ENCODE results near the gene SOX1.

Gene SOX1

DNA sequence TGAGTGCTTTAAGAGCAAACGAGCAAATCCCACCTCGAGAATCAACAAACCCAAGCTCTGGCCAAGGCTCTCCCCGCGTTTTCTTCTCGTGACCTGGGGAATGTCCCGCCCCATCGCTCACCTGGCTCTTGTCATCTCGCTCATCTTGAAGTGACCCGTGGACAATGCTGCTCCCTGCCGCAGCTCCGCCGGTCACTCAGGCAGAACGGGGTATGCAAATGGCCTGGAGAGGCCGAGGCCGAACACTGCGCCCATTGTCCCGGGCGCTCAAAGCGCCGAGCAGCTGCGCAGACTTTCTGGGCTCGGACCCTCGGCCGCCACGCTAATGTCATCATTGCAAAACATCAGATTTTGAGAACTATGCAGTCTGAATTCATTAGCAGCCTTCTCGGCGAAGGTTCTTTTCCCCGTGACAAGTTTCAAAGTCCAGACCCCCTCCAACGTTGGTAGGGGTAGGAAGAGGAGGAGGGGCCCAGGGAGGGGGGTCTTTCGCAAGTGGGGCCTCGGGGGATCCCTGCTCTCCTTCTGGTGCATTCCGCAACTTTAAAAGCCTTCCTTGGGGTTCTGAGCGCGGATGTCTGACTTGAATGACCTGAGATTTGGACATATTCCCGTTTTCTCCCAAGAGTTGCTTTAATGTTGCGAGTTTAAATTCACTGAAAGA, 39.7 kb downstream of the SOX1 start:
- no peak for DNase-seq (ENCODE audit: low spot score)

DNA sequence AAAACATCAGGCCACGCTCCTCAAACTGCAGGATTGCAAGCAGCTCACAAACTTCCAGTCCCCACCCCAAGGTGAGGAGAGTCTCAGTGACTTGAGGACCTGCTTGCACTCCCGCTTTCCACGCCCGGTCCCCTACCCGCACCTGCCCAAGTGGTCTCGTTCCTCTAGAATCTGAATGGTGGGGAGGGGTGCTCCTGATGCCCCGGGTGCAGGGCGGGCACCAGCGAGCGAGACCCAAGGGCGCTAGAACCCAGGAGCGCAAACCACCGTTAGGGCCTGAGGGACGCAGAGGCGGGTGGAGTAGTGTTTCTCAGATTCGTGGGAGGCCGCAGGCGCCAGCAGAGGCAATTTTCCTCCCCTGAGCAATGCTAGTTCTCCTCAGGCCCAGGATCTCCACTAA, 40.3 kb downstream of the SOX1 start:
- DNase-seq (ENCODE audit: low spot score) = no peak

DNA sequence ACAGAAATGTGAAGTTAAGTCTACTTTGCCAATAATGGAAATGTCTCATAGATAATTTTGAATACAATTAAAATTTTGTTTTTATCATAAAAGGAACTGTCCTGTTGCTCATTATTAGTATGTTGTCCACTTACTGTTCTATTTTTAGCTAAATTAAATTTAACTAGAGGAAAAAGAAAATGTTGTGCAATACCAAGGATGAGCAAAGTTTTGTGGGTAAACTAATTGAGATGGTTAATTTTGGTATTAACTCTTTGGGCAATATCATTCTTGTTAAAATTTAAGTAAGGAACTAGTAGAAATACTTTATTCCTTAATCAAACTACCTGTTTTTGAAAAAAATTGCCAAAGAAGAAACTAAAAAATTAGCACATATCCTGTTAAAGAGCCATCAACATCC, 43.5 kb downstream of the SOX1 start:
- no peak for DNase-seq (ENCODE audit: low spot score)

DNA sequence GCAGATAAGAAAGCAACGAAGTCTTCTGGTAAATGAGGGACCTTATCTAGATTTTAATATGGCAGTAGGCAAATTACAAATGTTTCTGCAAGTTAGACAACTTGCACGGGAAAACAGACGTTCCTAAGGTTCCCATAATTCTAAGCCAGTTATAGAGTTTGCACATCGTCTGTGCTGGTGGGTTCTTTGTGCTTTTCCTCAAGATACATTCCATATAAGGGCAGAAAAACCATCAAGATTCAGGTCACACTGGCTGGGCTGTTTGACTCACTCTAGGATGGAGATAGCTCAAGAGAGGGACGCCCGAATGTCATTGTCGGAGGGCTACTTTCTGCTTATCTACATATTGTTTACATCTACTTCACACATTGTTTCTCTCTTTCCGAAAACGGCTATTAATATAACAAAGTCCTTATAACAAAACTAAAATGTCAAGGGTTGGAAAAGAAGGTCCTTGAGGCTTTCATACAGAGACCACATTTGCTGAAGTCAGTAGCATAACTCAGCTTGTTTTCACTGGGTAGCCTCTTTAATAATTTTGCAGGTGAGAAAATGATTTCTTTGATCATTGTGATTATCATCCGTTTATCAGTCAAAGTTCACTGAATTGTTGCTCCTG, 44.4 kb downstream of the SOX1 start:
- no peak for DNase-seq (ENCODE audit: low spot score)

DNA sequence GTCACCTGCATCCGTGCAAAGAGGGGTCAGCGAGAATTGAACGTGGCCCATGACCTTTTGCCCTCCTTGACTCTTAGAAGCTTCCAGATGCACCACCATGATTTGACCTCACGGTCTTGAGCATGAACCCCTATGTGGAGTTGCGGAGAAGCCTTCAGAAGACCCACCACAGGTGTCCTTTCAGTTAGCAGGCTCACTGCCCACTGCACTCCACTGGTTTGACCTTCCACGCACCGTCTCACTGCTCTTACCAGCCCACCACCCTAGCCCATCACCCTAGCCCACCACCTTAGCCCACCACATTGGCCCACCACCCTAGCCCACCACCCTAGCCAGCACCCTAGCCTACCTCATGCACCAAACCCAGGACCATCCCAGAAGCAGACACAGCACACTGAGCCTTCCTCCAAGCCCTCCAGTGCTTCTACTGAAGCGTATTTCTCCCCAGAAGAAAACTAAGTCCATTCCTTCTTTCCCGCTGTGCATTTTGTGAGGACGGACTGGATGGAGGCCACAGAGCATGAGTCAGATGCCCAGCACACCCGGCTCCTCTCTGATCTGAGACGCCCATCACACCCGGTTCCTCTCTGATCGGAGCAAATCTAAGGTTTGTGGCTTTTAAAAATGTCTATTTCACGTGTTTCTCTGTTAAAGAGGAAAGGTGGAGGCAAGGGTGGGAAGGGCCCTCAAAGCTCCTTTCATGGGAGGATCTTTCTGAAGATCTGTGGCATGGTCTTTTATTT, 45.8 kb downstream of the SOX1 start:
- DNase-seq (ENCODE audit: low spot score) = no peak

DNA sequence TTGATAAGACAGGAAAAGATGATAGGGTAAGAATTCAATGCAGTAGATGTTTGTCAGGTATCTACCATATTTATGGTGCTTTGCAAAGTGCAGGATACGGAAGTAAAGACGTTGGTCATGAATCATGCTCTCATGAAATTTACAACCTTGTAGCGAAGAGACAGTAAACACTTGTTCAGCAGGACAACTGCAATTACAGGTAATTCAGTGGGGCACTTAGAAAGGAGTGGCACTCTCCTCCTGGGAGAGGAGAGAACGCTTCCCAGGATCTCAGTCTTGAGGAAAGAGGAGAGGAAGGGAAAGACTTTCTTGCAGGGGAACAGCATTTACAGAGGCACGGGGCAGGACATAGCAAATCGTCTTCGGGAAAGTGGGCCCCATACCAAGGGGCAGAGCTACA, 46.4 kb downstream of the SOX1 start:
- DNase-seq (ENCODE audit: low spot score) = no peak

DNA sequence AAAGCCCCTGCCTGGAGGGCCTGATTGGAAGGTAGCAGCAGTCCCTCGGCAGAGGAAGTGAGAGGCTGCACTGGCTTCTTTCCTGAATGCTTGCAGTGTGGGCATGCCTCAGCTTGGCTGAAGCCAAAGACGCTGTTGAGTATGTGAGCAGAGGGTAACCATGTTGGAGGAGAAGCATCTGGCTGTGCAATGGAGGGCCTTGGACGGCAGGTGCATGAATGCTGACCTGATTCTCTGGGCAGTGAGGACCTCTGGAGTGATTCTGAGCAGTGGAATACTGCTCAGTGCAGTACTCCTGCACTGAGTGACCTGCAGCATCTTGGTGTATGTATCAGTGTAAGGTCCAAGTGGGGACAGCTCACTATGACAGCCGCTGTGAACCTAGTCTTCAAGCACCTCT, 46.9 kb downstream of the SOX1 start:
- no peak for DNase-seq (ENCODE audit: low spot score)

DNA sequence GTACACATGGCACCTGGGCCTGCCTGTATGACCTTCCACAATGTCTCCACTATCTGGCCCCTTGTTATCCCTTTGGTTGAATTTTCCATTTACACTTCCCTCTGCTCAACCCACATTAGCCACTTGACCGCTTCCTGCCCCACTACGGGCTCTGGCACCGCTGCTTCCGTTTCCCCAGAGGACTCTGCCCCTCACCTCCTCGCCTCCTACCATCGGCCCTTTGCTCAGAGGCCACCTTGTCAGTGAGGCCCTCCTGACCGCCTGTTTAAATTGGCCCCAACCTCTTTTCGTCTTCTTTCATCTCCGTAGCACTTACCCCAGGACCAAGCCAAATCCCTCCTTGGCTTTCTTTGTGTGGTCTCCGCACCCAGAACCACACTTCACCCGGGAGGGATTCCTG, 47.4 kb downstream of the SOX1 start:
- no peak for DNase-seq (ENCODE audit: low spot score)

DNA sequence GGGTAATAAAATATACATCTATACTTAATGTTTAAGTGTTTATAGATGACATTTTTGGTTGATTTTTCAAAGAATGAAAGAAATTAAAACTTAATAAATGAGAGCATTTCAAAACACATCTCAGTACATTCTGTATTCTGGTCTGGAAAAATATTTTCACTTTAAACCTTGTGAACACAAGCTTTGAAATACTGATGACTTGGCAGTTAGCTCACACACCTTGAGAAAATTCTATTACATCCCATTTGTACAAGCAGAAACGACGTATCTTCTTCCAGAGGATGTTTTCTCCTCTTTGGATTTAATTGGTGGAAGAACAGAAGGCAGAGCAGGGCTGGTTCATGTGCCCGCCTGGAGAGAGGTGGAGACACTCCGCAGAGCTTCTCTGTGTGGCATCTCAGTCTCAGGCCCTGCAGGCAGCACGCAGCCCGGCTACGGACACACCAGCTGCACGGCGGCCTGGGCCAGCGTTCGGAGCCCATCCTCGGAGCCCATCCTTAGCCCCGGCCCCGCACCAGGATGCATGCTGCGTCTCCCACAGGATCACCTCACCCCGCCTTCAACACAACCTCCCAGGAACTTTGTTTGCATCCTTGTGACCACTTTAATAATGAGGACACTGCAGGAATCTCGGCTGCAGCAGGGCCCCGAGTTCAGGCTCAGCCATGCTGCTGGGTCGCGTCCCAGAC, 48.6 kb downstream of the SOX1 start:
- DNase-seq (ENCODE audit: low spot score) = no peak

DNA sequence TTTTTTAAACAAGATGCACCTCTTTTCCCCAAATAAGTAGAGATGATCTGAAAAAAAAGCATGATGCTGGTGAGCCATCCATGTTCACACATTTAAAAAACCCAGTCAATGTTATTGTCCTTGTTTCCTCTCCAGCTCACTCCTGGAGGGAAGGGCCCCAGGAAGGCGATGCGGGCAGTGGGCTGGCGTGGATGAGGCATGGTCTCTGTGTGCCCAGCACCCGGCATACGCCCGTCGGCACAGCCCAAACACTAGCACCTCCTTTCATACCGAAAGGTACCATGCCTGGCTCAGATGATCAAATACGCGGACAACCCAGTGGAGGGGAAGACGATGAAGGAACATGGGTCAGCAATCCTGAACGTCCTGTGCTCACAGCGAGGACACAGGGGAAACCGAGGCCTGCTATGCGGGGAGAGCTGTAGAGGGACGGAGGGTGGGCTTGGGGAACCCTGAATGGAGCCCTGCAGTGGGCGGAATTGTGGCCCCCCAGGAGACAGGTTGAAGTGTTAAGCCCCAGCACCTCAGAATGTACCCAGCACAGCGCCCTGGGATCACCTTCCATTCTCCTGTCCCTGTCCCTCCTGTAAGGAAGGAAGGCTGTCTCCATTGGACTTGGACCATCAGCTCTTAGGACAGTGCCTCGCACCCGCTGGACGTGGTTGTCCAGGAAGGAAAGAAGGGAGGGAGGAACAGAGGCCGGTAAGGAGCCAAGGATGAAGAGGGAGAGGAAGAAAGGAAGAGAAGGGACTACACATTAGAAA, 49.4 kb downstream of the SOX1 start:
- no peak for DNase-seq (ENCODE audit: low spot score)

DNA sequence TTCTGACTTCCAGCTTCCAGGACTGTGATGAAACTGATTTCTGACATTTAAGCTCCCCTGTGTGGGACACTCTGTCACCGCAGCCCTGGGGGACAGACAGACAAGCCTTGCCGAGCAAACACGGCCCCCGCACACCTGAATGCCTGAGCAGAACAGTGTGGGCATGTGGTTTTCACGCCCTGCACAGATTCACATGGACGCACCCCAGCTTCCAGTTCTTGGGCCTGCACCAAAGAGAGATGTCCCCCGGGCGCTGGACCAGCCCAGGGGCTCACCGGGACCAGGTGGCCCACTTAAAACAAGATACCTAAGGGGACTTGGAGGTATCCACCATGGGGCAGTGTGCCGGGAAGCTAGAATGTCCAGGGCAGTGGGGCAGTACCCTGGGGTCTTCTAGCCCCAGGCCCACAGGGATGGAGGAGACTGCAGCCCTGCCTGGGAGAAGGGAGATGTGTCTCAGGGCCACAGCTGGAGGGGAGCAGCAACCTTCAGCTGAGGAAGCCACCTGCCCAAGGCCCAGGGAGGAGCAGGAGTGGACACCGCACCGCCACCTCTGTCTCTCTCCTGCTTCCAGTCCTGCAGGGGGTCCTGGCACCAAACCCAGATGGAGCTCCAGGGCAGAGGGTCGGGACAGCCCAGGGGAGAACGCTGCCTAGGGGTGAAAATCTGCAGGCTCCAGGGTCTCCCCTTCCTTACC, 50.5 kb downstream of the SOX1 start:
- no peak for DNase-seq (ENCODE audit: low spot score)

DNA sequence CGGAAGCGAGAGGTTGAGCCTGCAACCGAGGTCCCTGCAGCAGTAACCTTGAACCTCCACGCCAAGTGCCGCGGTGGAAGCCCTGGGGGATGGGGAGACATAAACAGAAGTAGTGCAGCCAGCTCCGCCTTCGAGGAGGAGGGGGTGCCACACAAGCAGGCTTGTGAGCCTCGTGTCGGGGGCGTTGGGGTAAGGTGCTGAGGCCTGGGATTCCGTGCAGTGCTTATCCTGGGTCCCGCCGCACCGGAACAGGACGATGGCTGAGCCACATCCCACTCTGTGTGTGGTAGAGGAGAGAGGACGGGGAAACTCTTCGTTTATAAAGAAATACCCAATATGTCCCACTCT, 51.0 kb downstream of the SOX1 start:
- no peak for DNase-seq (ENCODE audit: low spot score)

DNA sequence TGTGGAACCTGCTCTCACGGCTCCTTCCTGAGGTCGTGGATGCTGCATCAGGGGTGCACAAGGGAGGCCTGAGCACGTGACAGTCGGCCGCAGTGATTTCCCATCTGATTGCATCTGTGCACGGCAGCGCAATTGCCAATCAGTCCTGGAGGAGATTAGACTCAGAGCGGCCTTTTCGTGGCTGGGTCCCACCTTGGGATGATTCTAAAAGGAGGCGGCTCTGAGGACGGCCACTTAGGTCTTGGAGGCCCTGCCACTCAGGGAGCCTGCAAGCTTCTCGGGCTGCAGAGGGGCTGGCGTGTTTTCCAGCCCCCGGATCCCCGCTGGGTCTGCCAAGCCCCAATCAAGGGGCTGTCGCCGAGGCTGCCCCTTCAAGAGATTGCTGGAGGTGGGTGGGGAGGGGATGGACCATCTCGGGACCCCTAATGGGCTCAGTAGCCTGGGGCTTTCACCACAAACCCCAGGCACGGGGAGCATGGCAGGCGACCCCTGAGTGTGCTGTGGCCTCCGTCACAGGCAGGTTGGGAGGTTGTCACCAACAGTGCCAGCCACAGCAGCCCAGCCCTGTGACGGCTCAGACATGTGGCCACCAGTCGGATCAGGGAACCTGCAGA, 51.6 kb downstream of the SOX1 start:
- DNase-seq (ENCODE audit: low spot score) = no peak

DNA sequence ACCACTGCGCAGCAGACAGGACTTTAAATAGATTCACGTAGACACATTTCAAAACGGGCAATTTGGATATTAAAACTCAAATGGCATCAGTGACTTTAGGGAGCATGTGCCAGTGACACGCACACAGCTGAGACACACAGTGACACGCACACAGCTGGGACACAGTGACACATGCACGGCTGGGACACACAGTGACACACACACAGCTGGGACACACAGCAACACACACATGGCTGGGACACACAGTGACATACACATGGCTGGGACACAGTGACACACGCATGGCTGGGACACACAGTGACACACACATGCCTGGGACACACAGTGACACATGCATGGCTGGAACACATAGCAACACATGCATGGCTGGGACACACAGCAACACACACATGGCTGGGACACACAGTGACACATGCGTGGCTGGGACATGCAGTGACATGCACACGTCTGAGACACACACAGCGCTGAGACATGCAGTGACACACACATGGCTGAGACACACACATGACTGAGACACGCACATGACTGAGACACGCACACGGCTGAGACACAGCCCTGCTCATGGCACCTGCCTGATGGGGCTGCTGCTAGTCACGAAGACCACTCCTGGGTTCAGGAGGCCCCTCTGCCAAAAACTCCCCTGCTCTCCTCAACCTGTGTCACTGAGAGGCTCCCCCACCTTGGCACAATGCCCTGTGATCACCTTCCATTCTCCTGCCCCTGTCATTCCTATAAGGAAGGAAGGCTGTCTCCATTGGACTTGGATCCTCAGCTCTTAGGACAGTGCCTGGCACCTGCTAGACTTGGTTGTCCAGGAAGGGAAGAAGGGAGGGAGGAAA, 52.5 kb downstream of the SOX1 start:
- no peak for DNase-seq (ENCODE audit: low spot score)

DNA sequence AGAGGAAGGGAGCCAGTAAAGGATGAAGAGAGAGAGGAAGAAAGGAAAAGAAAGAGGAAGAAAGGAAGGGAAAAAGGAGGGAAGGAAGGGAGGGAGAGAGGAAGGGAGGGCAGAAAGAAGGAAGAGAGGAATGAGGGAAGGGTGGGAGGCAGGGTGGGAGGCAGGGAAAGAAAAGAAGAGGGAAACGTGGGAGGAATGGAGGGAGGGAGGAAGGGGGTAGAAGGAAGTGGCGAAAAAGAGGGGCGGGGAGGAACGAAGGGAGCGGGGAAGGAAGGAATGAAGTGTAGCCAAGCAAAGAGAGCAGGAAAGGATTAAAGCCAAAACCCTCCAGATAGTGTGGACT, 53.1 kb downstream of the SOX1 start:
- no peak for DNase-seq (ENCODE audit: low spot score)
